GM19328 (cell line): ENCODE measurements around the gene TMEM212.

Experiments
- ATAC-seq: cut with Tn5 transposase; IDR thresholded peaks from one replicate; pipeline ENCODE4 v1.9.1; 2021; ENCODE audit warnings: mild to moderate bottlenecking, moderate library complexity; ENCODE audit not compliant: unreplicated experiment

Gene TMEM212

GRCh38 chr3:171833789-171834460, 9.2 kb upstream of the TMEM212 start:
- no peak for ATAC-seq

- ATAC-seq: no peak
These were observed 8.7 kb upstream of the TMEM212 start for GRCh38 chr3:171834461-171834801.

- no peak for ATAC-seq
These were observed 8.0 kb upstream of the TMEM212 start for GRCh38 chr3:171835116-171835515.

GRCh38 chr3:171835613-171836012, 7.5 kb upstream of the TMEM212 start:
- ATAC-seq: no peak

- no peak for ATAC-seq
These were observed 6.3 kb upstream of the TMEM212 start for GRCh38 chr3:171836855-171837254.

DNA sequence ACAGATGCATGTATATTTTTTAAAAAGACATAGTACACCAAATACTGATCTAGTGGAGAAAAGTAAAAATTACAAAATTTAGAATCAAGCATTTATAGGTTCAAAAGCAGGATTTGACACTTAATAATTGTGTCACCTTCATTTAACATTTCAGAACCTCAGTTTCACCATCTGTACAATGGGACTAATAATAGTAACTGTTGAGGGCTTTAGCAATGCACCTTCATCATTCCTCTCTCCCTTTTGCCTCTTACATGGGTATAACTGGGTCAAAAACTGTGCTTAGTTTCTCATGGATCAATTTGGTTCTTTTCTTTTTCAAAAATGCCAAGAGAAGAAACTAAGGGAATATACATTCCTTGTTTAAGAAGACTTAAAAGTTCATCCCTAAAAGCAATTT, 5.5 kb upstream of the TMEM212 start:
- no peak for ATAC-seq

GRCh38 chr3:171838218-171838720, 4.9 kb upstream of the TMEM212 start:
- no peak for ATAC-seq

GRCh38 chr3:171839270-171839669, 3.9 kb upstream of the TMEM212 start:
- ATAC-seq: no peak

- ATAC-seq: no peak
These were observed 2.7 kb upstream of the TMEM212 start for GRCh38 chr3:171840445-171840810.

DNA sequence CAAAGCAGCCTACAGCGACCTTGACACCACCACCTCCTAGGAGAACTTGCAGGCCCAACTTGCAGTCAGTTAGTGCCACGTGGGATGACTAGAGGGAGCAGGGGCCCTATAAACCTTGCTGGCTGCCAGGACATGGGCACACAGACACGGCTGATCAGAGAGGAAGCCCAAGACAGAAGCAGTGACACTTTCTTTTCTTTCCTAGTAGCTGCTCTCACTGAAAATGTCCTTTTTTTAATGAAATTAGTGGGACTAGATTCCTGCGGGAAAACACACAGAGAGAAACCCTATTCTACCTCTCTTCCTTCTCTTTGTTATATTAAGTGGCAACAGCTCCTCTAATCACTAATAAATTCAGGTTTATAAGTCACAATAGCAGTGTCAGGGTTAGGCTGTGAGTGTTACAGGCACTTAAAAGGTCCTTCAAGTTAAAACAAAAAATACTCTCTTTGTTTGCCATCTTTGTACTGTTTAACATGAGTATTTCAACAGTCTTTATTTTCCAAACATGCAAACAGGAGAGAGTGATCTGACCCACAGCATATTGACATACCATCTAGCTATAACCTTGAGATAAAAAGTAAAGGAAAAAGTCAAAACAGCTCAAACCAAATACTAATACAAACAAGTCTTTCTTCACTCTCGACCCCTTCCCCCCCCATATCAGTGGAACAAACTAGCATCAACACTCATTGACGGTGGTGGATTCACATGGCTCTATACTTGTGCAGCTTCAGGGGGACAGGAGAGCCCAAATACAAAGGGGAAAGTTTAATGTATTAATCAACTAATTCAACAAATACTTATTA, 2.1 kb upstream of the TMEM212 start:
- ATAC-seq: no peak

DNA sequence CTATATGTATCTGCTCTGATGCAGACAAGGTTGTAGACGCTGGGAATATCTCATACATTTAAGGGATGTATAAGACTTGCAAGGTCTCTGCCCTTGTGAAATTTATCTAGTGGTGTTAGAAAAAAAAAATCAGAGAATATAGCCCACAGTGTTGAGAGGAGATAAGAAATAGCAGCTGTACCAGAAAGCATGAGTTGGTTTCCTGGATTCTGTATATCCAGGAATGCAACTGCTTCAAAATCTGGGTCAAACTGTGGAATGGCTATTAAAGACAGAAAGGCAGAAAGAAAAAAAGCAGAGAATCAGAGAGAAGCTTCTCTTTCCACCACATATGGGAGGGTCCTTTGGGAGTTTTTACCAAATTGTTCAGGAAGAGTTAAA, 1.5 kb upstream of the TMEM212 start:
- ATAC-seq: no peak

DNA sequence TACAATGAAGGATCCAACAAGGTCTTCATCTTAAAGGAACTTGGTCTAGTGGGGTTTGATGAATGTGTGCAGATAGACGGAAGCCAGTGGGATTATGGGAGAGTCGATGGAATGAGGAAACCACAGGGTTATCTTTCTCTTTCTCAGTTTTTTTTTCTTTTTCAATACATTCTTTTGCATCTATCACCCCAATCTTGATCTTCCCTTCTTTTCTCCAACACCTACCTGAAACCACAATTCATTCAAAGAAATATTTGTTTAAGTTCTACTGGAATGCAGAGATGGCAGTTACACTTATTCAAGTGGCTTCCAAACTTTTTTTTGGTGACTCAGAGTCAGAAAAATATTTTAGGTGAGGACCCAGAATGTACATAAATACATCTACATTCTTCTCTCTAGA, 1.7 kb downstream of the TMEM212 start:
- ATAC-seq: no peak

DNA sequence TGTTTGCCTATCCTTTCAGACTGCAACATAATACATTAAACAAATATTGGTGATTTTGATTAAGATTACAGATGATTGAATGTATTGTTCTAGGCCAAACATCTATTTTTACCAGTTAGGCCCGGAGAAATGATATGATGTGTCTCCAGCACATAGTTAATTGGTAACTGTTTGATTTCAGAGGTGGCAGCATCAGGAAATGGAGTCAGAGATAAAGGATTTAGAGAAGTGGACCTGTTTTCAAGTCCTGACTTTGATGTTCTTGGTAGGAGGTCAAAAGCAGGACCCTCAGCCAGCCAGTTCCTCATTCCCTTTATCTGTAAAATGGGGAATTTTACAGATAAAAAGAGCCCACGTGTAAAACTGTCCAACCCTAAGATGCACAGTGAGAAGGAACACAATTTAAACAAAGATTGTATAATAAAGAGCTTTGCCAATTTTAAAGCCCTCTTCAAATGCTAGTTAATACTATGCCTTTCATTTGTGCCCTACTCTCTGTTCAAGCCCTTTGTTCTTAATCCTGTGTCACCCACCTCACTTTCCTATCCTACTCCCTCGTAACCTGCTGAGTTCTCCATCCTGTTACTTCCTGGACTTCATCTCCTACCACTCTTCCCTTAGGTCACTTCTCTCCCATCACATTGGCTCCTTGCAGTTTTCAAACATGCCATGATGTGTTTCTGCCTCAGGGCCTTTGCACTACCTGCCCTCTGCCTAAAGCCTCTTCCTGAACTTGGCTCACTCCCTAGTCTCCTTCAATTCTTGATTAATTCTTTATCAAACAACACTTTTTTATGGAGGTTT, 2.5 kb downstream of the TMEM212 start:
- ATAC-seq: no peak

- ATAC-seq: no peak
These were observed 3.4 kb downstream of the TMEM212 start for GRCh38 chr3:171846597-171846996.

DNA sequence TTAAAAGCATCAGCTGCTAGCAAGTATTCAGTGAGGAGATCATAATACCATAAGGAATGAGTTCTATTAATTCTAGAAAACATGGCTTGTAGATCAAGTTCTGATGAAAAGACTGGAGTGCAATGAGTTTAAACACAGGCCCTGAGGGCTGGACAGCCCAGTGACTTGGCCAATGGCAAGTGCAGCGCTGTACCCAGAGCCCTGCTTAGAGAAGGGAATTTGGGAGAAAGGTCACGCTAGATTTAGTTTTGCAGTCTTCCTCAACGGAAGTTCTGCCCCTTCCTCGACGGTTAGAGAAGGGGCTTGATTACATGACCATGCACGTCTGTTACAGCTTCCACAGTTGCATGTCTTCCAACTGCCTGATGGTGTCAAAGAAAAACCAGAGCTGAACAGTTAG, 4.0 kb downstream of the TMEM212 start:
- no peak for ATAC-seq

DNA sequence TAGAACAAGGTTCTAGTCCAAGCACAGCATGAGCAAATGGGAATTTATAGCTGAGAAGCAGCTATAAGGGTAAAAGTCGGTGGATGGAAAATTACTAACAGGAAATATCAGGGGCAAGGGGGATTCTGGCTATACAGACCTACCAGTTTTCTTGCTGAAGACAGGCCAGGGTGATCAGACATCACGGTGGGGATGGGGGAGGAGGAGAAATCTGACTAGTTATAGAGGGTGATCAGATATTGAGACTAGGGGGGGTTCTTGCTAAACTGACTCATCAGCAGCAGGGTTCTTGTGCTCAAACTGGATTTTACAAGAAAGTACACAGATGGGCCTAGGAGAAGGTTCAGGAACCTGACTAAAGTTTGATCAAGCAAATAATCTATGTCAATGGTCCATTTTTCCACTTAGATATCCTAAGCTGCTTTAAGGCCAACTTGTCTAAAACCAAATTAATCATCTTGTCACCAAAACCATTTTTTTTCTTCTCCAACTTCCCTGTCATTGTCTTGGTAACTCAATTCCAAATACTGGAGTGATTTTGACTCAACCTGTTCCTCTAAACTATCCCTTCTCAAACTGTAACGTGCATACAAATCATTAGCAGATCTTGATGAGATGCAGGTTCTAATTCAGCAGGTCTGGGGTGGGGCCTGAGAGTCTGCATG, 4.6 kb downstream of the TMEM212 start:
- no peak for ATAC-seq

GRCh38 chr3:171849617-171850319, 6.6 kb downstream of the TMEM212 start:
- ATAC-seq: no peak

DNA sequence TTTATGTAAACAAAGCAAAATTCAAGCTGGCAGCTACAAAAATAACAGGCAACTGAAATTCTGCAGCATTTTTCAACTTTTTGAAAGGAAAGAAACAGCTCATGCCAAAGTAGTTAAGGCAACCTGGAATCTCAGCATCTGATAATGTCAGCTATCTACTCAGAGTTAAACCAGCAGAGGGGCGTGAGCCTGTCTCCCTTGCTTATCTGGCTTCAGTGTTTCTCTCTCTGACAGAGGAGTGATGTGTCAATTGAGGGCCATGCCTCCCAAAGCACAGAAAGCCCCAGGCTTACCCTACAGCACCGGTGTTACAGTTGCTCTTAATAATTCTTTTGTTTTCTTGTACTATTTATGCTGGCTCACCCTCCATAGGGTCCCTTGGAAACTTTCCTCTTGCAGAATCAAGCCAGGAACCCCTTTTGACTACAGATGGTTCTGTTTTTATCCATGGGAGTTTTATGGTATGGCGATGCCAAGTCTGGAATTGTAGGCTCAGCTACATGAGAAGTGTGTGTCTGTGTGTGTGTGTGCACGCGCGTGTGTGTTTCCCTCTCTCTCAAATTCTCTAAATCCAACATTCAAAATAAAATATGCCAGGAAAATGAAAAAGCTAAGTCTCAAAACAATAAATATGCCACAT, 7.3 kb downstream of the TMEM212 start:
- ATAC-seq: no peak

DNA sequence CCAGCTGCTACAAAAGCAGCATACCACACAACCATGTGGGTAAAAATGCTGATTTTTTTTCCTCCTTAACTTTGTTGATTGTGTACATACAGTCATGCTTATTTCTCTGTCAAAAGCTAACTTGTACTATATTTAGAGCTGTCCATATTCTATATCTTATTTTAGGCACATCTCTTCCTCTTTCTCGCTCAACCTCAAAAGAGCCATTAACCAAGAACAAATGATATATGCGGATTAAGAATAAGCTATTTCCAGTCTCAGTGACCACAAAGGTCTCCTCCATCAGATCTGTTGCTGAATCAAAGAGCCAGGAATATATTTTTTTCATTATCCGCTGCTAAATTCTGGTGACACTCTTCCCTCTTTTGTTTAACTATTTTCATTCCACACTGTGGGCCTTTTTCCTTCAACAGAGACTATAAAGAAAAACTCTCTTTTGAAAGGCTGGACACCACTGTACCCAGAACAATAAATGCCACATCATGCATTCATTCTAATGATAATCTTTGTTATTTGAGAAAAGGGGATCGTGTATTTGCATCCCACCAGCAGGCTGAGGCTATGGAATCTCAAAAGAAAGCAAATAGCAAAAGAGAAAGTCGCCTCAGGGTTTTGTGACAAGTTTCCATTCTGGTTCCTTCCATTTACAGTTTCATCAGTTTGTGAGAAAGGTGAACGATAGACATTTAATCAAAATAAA, 8.0 kb downstream of the TMEM212 start:
- no peak for ATAC-seq
